IMR-90 (cell line): ENCODE measurements around the gene CDC25B. TPM values are rescaled to one million over a fixed set of nuclear protein-coding genes. Genes with fewer than 3 reads are reported as not detected.
A peak's percentile ranks its signal among the peaks of the same experiment; 100 is the strongest.

Source experiments
- ATAC-seq: fragments of 200-7000 bp; cut with Tn5 transposase; 2 replicates; pipeline ENCODE4 v1.9.1; 2020; ENCODE audit warnings: low read depth, mild to moderate bottlenecking, moderate library complexity
- BruUV-seq: library from RNA; stranded (reverse); fragments of 400-500 nt; replicated peaks from 2 replicates; lab custom pipeline; 2021; lab: Mats Ljungman, UMichigan
- CTCF ChIA-PET: fragments of 300-600 bp; formaldehyde crosslinking; extraction: SDS; loops from one replicate; lab custom pipeline; 2021; ENCODE audit warnings: antibody characterized with exemption; lab: Yijun Ruan, JAX
- POLR2A ChIA-PET: fragments of 300-600 bp; sonication (Branson Sonifier 250); formaldehyde crosslinking; loops from one replicate; lab custom pipeline; 2022; ENCODE audit warnings: antibody characterized with exemption; ENCODE audit not compliant: unreplicated experiment; lab: Charles Lee
- DNase-seq: peaks from one replicate; pipeline ENCODE4 v3.0.0; 2013
- H2AFZ ChIP-seq: replicated peaks from 2 replicates; pipeline ENCODE3; 2013; ENCODE audit warnings: low read length, mild to moderate bottlenecking; ENCODE audit not compliant: poor library complexity
- H2AK5ac ChIP-seq: 2 replicates; pipeline ENCODE4 v1.6.1; 2013; ENCODE audit warnings: low read depth, low read length, inconsistent platforms
- H2AK9ac ChIP-seq: replicated peaks from 2 replicates; pipeline ENCODE3; 2013; ENCODE audit warnings: mild to moderate bottlenecking, low read depth, low read length, moderate library complexity; ENCODE audit not compliant: poor library complexity
- H2BK120ac ChIP-seq: 2 replicates; pipeline ENCODE4 v1.6.1; 2013; ENCODE audit warnings: low read depth, low read length, inconsistent platforms
- H2BK15ac ChIP-seq: 3 replicates; pipeline ENCODE4 v1.6.1; 2013; ENCODE audit warnings: low read depth, low read length, inconsistent platforms
- H2BK20ac ChIP-seq: 2 replicates; pipeline ENCODE4 v1.6.1; 2013; ENCODE audit warnings: low read depth, mild to moderate bottlenecking, inconsistent platforms, low read length, moderate library complexity
- H2BK5ac ChIP-seq: 2 replicates; pipeline ENCODE4 v1.6.1; 2013; ENCODE audit warnings: mild to moderate bottlenecking, low read depth, low read length, inconsistent platforms; ENCODE audit not compliant: poor library complexity, severe bottlenecking
- H3K14ac ChIP-seq: replicated peaks from 2 replicates; pipeline ENCODE4 v1.6.1; 2013; ENCODE audit warnings: low read depth, low read length, inconsistent platforms
- H3K18ac ChIP-seq: 2 replicates; pipeline ENCODE4 v1.6.1; 2013; ENCODE audit warnings: low read depth, low read length, control low read depth
- H3K23ac ChIP-seq: 2 replicates; pipeline ENCODE4 v1.6.1; 2013; ENCODE audit warnings: low read depth, low read length, inconsistent platforms
- H3K27ac ChIP-seq: 2 replicates; pipeline ENCODE4 v1.5.1; 2013; ENCODE audit warnings: mild to moderate bottlenecking, control low read depth, low read length; ENCODE audit not compliant: insufficient read depth
- H3K27me3 ChIP-seq: 2 replicates; pipeline ENCODE4 v1.6.1; 2013; ENCODE audit warnings: low read length; ENCODE audit not compliant: control insufficient read depth, insufficient read depth
- H3K36me3 ChIP-seq: 2 replicates; pipeline ENCODE4 v1.6.1; 2013; ENCODE audit warnings: low read length, mixed read lengths; ENCODE audit not compliant: control insufficient read depth, insufficient read depth
- H3K4ac ChIP-seq: 2 replicates; pipeline ENCODE4 v1.6.1; 2013; ENCODE audit warnings: low read depth, low read length, inconsistent platforms
- H3K4me1 ChIP-seq: 2 replicates; pipeline ENCODE4 v1.6.1; 2013; ENCODE audit warnings: low read length, mixed read lengths; ENCODE audit not compliant: control insufficient read depth, insufficient read depth
- H3K4me2 ChIP-seq: 2 replicates; pipeline ENCODE4 v1.6.1; 2013; ENCODE audit warnings: low read depth, mild to moderate bottlenecking, control low read depth, low read length, moderate library complexity
- H3K4me3 ChIP-seq: 2 replicates; pipeline ENCODE4 v1.5.1; 2013; ENCODE audit warnings: low read depth, mild to moderate bottlenecking, control low read depth, low read length, moderate library complexity; ENCODE audit not compliant: insufficient read depth
- H3K56ac ChIP-seq: 2 replicates; pipeline ENCODE4 v1.6.1; 2013; ENCODE audit warnings: low read length, inconsistent platforms; ENCODE audit not compliant: insufficient read depth; ENCODE audit errors: extremely low read depth
- H3K79me1 ChIP-seq, 2 experiments: 2 replicates each; pipeline ENCODE4 v1.6.1; 2013; ENCODE audit warnings: low read length in 2 of 2, inconsistent platforms in 1 of 2, low read depth in 1 of 2
- H3K9ac ChIP-seq: 2 replicates; pipeline ENCODE4 v1.6.1; 2013; ENCODE audit warnings: low read depth, low read length, control low read depth
- H3K9me1 ChIP-seq: 2 replicates; pipeline ENCODE4 v1.6.1; 2013; ENCODE audit warnings: low read length, inconsistent platforms; ENCODE audit not compliant: insufficient read depth
- H3K9me3 ChIP-seq: 2 replicates; pipeline ENCODE4 v1.6.1; 2013; ENCODE audit warnings: low read length; ENCODE audit not compliant: control insufficient read depth, insufficient read depth
- H4K20me1 ChIP-seq: 2 replicates; pipeline ENCODE4 v1.6.1; 2013; ENCODE audit warnings: low read length, inconsistent platforms; ENCODE audit not compliant: insufficient read depth
- H4K5ac ChIP-seq: 2 replicates; pipeline ENCODE4 v1.6.1; 2013; ENCODE audit warnings: mild to moderate bottlenecking, low read depth, low read length, control low read depth
- H4K8ac ChIP-seq, 2 experiments: 2 replicates each; pipeline ENCODE4 v1.6.1; 2013; ENCODE audit warnings: low read depth in 2 of 2, low read length in 2 of 2, control low read depth in 1 of 2, inconsistent platforms in 1 of 2
- H4K91ac ChIP-seq: 2 replicates; pipeline ENCODE4 v1.6.1; 2013; ENCODE audit warnings: low read depth, low read length, inconsistent platforms; ENCODE audit not compliant: insufficient read depth
- CEBPB ChIP-seq: IDR thresholded peaks from 2 replicates; pipeline ENCODE4 v1.6.1; 2012; ENCODE audit warnings: low read depth, low read length, improper control_type of control experiment
- CTCF ChIP-seq: conservative IDR thresholded peaks from 2 replicates; pipeline ENCODE4 v1.5.1; 2012; ENCODE audit warnings: mild to moderate bottlenecking, low read depth, low read length, improper control_type of control experiment
- ELK1 ChIP-seq: fragments of 150-350 bp; IDR thresholded peaks from 2 replicates; pipeline ENCODE4 v1.6.1; 2016; ENCODE audit warnings: low read depth, mild to moderate bottlenecking, low read length, moderate library complexity, borderline replicate concordance
- FOS ChIP-seq: fragments of 150-350 bp; IDR thresholded peaks from 2 replicates; pipeline ENCODE4 v1.6.1; 2016; ENCODE audit warnings: low read depth, low read length
- MXI1 ChIP-seq: IDR thresholded peaks from 2 replicates; pipeline ENCODE4 v1.6.1; 2012; ENCODE audit warnings: low read depth, mild to moderate bottlenecking, low read length, moderate library complexity, borderline replicate concordance
- NFE2L2 ChIP-seq: fragments of 150-350 bp; IDR thresholded peaks from 2 replicates; pipeline ENCODE4 v1.6.1; 2016; ENCODE audit warnings: low read depth, mild to moderate bottlenecking, low read length
- SMC3 ChIP-seq: fragments of 150-350 bp; IDR thresholded peaks from 2 replicates; pipeline ENCODE4 v1.6.1; 2016; ENCODE audit warnings: low read depth, mild to moderate bottlenecking, antibody characterized with exemption, low read length, moderate library complexity
- USF2 ChIP-seq: fragments of 150-350 bp; IDR thresholded peaks from 2 replicates; pipeline ENCODE4 v1.6.1; 2017; ENCODE audit warnings: mild to moderate bottlenecking, antibody characterized with exemption, low read length, low read depth
- WGBS, 2 experiments: methylation state at CpG; one replicate each; pipeline versions ENCODE4 v1.1.5 to v1.1.7; 2013; ENCODE audit warnings: missing lambda C conversion rate in 2 of 2; ENCODE audit not compliant: insufficient read length in 1 of 2; ENCODE audit errors: extremely low coverage in 2 of 2; 5-methylcytosine and 5-hydroxymethylcytosine counted together
- dilution Hi-C: fragments of 300-500 bp; cut with HindIII; formaldehyde crosslinking; loops from one replicate; pipeline ENCODE4 v1.14.3; 2018; ENCODE audit warnings: low sequenced_read_pairs; ENCODE audit not compliant: unreplicated experiment
- in situ Hi-C: fragments of 300-500 bp; cut with MboI; formaldehyde crosslinking; loops from 3 replicates; pipeline ENCODE4 v1.14.3; 2019; ENCODE audit warnings: low sequenced_read_pairs, inconsistent platforms, mixed read lengths
- intact Hi-C: fragments of 100-400 bp; cut with micrococcal nuclease; formaldehyde crosslinking; loops from 2 replicates; pipeline ENCODE4 v1.10.0; 2022
- polyA plus RNA-seq, 3 experiments: library from polyadenylated mRNA; depleted of rRNA; stranded (reverse); fragments of >200 nt; gene quantifications; 2 replicates each; pipeline ENCODE4 v1.2.3, GENCODE V29; 2012; ENCODE audit warnings: low replicate concordance in 1 of 3
- total RNA-seq: library from RNA; depleted of rRNA; stranded (reverse); fragments of >200 nt; gene quantifications from 2 replicates; pipeline ENCODE4 v1.2.3, GENCODE V29; 2012

The CDC25B gene
- total and polyA plus RNA-seq, 2 of the 4 experiments (the other 2 are of a cell fraction): 14.5 to 50.5 TPM

GRCh38 chr20:3815703-3816315 lies 19.7 kb downstream of the CDC25B start:
- CTCF ChIA-PET: interaction anchor here (1.3 kb wide), 1 partner anchor 30 kb away, joined by 4 read pairs; the partner anchor contains the start of gene CENPB
- no peak for ATAC-seq
- POLR2A ChIA-PET: no interaction called here
- TF ChIP-seq CTCF (no peak), MXI1 (no peak), FOS (no peak), CEBPB (no peak), USF2 (no peak), ELK1 (no peak), NFE2L2 (no peak), SMC3 (no peak)
- Histone ChIP-seq H3K23ac (no peak overlapping the region), H4K5ac (no peak overlapping the region), H3K36me3 (no peaks in the 10 kb centered on the region), H3K79me1 (peaks cover 1 to 27% of the 10 kb centered on the region in 2 experiments; a peak in 2 of 4 replicates), H2AFZ (no peak overlapping the region), H2BK120ac (peak overlapping the region; percentile 16; the same call in 1 of the 2 replicates), H4K20me1 (no peaks in the 10 kb centered on the region), H3K27ac (no peak overlapping the region), H4K8ac (no peak overlapping the region), H3K4me2 (no peak overlapping the region), H2AK5ac (0 out of 2 replicates have a peak overlapping the region, but pooled peaks have one; percentile 28), H3K27me3 (no peaks in the 10 kb centered on the region), H2AK9ac (no peak overlapping the region), H3K9me3 (no peaks in the 10 kb centered on the region), H2BK20ac (peak overlapping the region; percentile 24; the same call in 1 of the 2 replicates), H3K56ac (no peak overlapping the region), H2BK15ac (no peak overlapping the region), H3K18ac (no peak overlapping the region), H2BK5ac (no peak overlapping the region), H3K14ac (no peak overlapping the region), H3K9ac (no peak overlapping the region), H3K4ac (peak overlapping the region; percentile 15; the same call in 1 of the 2 replicates), H3K4me1 (peaks cover 18% of the 10 kb centered on the region), H3K9me1 (peaks cover 19% of the 10 kb centered on the region), H3K4me3 (no peak overlapping the region), H4K91ac (no peak overlapping the region)
- no peak for DNase-seq
- no TSS peak for BruUV-seq
- dilution Hi-C loops (no loop called here), intact Hi-C loops (no loop called here), in situ Hi-C loops (no loop called here)
- WGBS, 2 experiments: no CpG with 5 or more reads among the region's 9 CpGs
